Nucleus accumbens (tissue), 56 donors: ENCODE data around the gene ARL8A.
A peak's percentile ranks its signal among the peaks of the same experiment; 100 is the strongest.
"Not testable (repeated sequence)": the region's sequence is repeated elsewhere in the genome, so short reads cannot be mapped to it uniquely, and the experiment has no call there.

Source experiments
- DNase-seq, 56 donors: peaks; one replicate each; lab custom pipeline; 2025; lab: John Stamatoyannopoulos, UW

The ARL8A gene

GRCh38 chr1:202160377-202160940, 15.9 kb upstream of the ARL8A start, which contains the start of gene PTPN7:
Gene PTPN7, minus strand, starts transcription at chr1:202160602. Its CDS starts 1,200 bp downstream, at chr1:202159402.
- DNase-seq: peak in 2 of 56 donors; percentile 10 to 14

- no peak for DNase-seq
Observed at GRCh38 chr1:202159534-202160371, 15.2 kb upstream of the ARL8A start.

GRCh38 chr1:202158810-202159533, 14.4 kb upstream of the ARL8A start:
- no peak for DNase-seq

DNA sequence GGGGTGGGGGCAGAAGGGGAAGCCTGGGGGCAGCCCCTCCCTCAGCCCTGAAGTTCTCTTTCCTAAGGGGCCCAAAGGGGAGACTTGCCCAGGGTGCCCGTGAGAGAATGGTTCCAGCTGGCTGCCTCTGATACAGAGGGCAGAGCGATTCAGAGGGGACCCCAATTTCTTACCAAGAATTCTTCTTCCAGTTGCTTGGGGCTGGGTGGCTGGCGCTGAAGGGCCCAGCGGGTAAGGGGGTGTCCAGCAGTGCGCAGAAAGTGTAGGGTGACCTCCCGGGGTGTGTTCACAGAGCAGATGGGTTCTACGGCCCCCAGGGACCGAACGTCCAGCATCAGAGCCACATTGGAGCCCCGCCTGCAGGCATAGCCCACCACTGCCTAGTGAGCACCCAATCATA, 13.4 kb upstream of the ARL8A start:
- no peak for DNase-seq

DNA sequence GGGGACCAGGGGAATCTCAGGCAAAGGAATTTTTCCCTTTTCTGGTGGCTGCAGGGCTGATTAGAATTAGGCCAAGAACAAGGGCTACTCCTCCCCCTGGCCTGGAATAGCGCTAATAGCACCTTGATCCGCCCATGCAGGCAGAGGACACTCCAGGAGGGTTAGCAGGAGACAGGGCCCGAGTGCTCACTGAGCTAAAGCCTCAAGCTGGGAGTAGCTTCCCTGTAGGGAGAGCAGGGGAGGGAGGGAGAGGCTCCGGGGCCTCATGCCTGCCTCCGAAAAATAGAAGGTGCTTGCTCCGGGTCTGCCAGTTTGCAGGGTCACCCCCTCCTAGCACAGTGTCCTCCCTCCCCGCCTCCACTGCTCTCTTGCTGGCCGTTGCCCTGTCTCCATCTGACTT, 12.1 kb upstream of the ARL8A start:
- no peak for DNase-seq

- DNase-seq: peak in 7 of 56 donors; percentile 8 to 49 (median 23)
Observed at GRCh38 chr1:202155478-202156021, 11.0 kb upstream of the ARL8A start.

DNA sequence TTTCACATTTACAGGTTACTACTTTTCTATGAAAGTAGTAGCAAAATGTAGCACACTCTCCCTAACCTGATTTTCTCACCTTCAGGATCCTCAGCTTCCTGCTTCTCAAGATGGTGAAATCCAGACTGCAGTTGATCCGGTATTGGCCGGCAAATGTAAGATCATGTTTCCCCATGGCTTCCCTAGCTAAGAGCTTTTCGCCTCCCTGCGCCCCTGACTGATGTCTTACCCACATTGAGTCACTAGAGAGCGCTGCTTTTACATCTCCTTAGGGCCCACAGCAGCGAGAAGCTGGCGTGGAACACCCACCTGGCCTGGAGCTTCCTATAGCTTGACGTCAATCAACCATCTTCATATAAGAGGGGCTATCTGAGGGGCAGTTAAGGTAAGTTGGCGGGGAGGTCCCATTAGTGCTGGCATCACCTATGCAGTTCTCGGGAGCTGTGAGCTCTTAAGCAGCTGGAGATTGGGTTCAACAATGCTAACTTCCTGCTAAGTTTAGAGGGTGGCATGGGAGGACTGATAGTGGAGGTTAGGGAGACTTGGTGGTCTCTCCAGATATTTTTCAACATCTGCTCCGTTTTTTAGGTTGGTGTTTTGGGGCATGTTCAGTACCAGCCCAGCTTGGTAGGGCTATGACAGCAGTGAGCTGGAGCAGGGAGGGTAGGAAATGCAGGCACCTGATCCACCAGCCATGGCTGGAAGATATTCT, 10.4 kb upstream of the ARL8A start:
- peak in 26 of 56 donors; percentile 7 to 57 (median 23) for DNase-seq

- no peak for DNase-seq
Observed at GRCh38 chr1:202154148-202154765, 9.7 kb upstream of the ARL8A start.

DNA sequence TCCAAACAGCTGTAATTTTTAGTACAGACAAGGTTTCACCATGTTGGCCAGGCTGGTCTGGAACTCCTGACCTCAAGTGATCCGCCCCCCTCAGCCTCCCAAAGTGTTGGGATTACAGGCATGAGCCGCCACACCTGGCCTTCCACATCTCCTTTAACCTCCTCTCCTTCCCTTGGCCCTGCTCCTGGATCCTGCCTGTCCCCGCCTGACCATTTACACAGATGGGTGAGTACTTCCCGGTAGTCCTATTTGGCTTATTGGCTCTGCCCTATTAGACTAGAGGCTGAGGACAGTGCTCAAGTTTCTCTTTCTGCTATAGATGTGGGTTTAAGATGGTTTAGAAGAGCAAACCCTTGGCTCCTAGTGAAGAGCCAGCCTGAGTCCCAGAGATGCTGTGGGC, 8.7 kb upstream of the ARL8A start:
- DNase-seq: no peak

GRCh38 chr1:202152399-202152798, 7.9 kb upstream of the ARL8A start:
- no peak for DNase-seq

- DNase-seq: no peak
Observed at GRCh38 chr1:202151045-202151444, 6.5 kb upstream of the ARL8A start.

DNA sequence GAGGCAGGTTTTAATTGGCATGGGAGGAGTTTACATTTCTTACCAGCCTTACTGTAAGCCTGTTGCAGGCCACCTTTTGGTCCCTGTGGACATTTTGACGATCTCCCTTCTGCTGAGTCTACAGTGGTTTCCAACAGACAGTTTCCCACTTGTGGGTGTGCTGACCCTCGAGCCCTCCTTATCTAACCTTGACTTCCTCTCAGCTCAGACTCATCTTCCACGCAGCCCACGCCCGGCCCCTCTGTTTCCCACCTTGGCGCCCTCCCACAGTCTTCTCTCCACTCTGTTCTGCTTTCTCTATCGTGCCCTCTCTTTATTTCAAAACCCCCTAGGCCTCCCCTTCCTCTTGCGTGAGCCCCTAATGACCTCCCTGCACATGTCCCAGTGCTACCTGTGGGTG, 6.1 kb upstream of the ARL8A start:
- no peak for DNase-seq

DNA sequence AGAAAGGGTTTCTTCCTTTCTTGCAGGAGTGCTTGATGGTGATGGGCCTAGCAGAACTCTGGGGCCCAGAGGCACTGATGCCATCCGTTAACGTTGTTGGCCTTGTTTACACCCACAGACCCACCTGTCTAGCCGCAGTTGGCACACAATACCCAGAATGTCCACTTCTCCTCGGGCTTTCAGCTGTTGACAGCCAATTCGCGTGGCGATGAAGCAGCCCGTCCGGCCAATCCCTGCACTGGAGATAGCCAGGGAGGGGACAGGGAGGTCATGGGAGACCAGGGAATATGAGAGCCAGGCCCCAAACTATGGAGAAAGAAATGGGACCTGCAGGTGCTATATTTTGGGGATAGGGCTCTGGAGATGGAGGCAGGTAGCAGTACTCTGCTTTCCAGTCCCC, 5.7 kb upstream of the ARL8A start:
- DNase-seq: no peak

DNA sequence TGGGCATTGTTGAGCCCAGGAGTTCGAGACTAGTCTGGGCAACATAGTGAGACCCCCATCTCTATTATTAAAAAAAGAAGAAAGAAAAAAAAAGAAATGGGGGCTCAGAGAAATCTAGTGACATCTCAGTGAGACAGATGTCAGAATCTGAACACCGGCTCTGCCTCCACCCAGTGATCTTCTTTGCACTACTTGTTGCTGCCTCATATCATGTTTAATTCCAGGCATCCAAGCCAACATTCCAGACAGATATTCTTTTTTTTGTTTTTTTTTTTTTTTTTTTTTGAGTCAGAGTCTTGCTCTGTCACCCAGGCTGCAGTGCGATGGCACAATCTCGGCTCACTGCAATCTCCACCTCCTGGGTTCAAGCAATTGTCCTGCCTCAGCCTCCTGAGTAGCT, 5.0 kb upstream of the ARL8A start:
- no peak for DNase-seq

- no peak for DNase-seq
Observed at GRCh38 chr1:202148391-202148790, 3.9 kb upstream of the ARL8A start.

GRCh38 chr1:202146993-202147392, 2.5 kb upstream of the ARL8A start:
- DNase-seq: no peak

GRCh38 chr1:202146279-202146678, 1.7 kb upstream of the ARL8A start:
- no peak for DNase-seq

- DNase-seq: not testable (repeated sequence)
Observed at GRCh38 chr1:202145744-202146140, 1.2 kb upstream of the ARL8A start.

- DNase-seq: peak in 2 of 56 donors; percentile 38 to 57
Observed at GRCh38 chr1:202145068-202145743, 669 bp upstream of the ARL8A start.
